Pancreas (tissue), 10 donors: ENCODE data around the gene PGAP6. TPM values are rescaled to one million over a fixed set of nuclear protein-coding genes. Genes with fewer than 3 reads are reported as not detected.

Source experiments
- ATAC-seq, 4 donors: fragments of 200-7000 bp; cut with Tn5 transposase; one replicate each; pipeline versions ENCODE4 v1.8.0 to v1.9.1; 2020; ENCODE audit warnings: mild to moderate bottlenecking in 4 of 4, moderate library complexity in 4 of 4
- DNase-seq, 6 donors: peaks; one replicate each; pipeline ENCODE4 v3.0.0-alpha.2; 2020
- FAIRE-seq: peaks from 2 replicates; lab custom pipeline; 2012; peaks lifted over from hg19 to GRCh38; lab: Jason Lieb, UNC
- H3K27ac ChIP-seq, 4 donors: fragments of 200-600 bp; sonication (generic); 1 replicate in 3 of 4; 2 replicates in 1 of 4; pipeline versions ENCODE4 v1.5.0 to v1.8.0; 2020
- H3K27me3 ChIP-seq, 4 donors: fragments of 200-600 bp; one replicate each; pipeline ENCODE4 v1.8.0; 2021
- H3K36me3 ChIP-seq, 3 donors: fragments of 200-600 bp; sonication (generic) in 1 of 3; one replicate each; pipeline versions ENCODE4 v1.5.0 to v1.8.0; 2020 to 2021
- H3K4me1 ChIP-seq, 3 donors: fragments of 200-600 bp; one replicate each; pipeline ENCODE4 v1.8.0; 2021
- H3K4me3 ChIP-seq, 4 donors: fragments of 200-600 bp; sonication (generic) in 2 of 4; one replicate each; pipeline versions ENCODE4 v1.5.0 to v1.8.0; 2020 to 2021
- H3K9me3 ChIP-seq, 4 donors: fragments of 200-600 bp; one replicate each; pipeline ENCODE4 v1.8.0; 2021
- WGBS, 2 donors: extraction: QIAGEN DNeasy Blood & Tissue Kit; methylation state at CpG; one replicate each; pipeline ENCODE4 v1.1.7; 2013; 5-methylcytosine and 5-hydroxymethylcytosine counted together
- intact Hi-C, 3 donors: fragments of 100-400 bp; cut with DNase I; formaldehyde crosslinking; loops; one replicate each; pipeline versions ENCODE4 v1.11.1 to v1.14.2; 2022
- polyA plus RNA-seq, 2 donors: library from polyadenylated mRNA; stranded (reverse); fragments of 200-250 nt; gene quantifications; one replicate each; pipeline ENCODE4 v1.2.3, GENCODE V29; 2013
- total RNA-seq, 6 donors: library from RNA; stranded (reverse); fragmentation: NEBNext Ultra II Directional in 4 of 6; extraction: Animal tissue kit (Norgen Biotek cat#: 25700) in 4 of 6; gene quantifications; one replicate each; pipeline versions ENCODE4 v1.2.1 to v1.2.4, GENCODE V29; 2021 to 2023
- TF ChIP-seq, protein P1 (sequence below), 4 donors: fragments of 200-600 bp; sonication (generic) in 3 of 4; IDR thresholded peaks; one replicate each; pipeline versions ENCODE4 v1.5.0 to v1.8.0; 2021; ENCODE audit warnings: antibody characterized with exemption in 4 of 4
- donor health status: healthy with polysubstance abuse.
- donor health status: DM: no; HTN: no; CAD: no; lungs with moderate emphysema.
- donor health status: DM: no; HTN: no; CAD: no.
- donor health status: control.
- donor health status: control.
- donor health status: Bipolar disorder and iron deficiency.
- donor health status: DM: yes; HTN: yes; CAD: no.
- donor health status: DM: no; HTN: no; CAD: no.
- donor health status: DM: no; HTN: no; CAD: no.
- donor health status: DM: yes; HTN: yes; CAD: no.

Gene PGAP6
- total and polyA plus RNA-seq, 8 donors, result 53.1 to 88.5 (median 61.5) TPM

DNA sequence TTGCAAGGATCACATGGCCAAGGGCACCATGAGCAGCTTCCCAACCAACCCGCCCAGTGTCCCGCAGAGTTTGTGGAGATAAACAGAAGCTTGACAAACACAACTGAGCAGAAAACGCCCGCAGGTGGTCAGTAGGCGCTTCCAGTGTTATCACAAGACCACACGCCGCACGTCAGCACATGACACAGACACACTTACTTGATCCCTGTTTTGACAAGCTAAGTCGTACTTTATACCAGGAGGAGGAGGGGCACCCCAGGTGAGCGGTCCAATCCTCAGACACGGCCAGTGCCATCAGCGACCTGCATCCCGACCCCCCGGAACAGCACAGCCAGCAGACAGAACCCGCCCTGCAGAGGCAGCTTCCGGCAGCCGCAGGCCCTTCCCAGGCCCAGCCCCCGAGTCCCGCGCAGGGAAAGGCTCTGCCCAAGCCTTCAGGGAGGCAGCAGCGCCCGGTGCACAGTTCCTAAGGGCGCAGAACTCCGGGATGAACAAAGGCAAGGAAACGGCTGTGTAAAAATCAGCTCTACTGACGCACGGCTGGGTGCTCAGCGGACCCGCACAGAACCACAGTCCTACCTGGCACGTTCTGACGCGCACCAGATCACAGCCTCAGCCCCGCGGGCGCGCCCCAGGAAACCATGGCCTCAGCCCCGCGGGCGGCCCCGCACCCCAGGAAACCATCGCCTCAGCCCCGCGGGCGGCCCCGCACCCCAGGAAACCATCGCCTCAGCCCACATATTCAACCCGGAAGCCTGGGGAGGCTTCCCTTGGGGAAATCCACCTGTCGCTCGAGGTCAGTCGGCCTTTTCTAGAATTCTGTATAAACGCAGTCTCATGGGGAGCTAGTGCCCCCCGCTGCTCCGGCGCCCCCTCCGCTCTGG is 57.1 kb downstream of the PGAP6 start:
- Histone ChIP-seq H3K36me3 (no peaks in the 10 kb centered on the region), H3K27ac (no peak overlapping the region), H3K27me3 (no peaks in the 10 kb centered on the region), H3K4me3 (no peak overlapping the region), H3K4me1 (peaks cover 0 to 8% (median 0%) of the 10 kb centered on the region in 3 donors), H3K9me3 (no peaks in the 10 kb centered on the region)
- no peak for ATAC-seq
- no peak for FAIRE-seq
- WGBS, 2 donors, result 82 to 84% methylated on average over 54 to 55 of the region's 55 CpGs
- intact Hi-C loops, result no loop called here
- DNase-seq, result no peak
- TF ChIP-seq, protein P1, sequence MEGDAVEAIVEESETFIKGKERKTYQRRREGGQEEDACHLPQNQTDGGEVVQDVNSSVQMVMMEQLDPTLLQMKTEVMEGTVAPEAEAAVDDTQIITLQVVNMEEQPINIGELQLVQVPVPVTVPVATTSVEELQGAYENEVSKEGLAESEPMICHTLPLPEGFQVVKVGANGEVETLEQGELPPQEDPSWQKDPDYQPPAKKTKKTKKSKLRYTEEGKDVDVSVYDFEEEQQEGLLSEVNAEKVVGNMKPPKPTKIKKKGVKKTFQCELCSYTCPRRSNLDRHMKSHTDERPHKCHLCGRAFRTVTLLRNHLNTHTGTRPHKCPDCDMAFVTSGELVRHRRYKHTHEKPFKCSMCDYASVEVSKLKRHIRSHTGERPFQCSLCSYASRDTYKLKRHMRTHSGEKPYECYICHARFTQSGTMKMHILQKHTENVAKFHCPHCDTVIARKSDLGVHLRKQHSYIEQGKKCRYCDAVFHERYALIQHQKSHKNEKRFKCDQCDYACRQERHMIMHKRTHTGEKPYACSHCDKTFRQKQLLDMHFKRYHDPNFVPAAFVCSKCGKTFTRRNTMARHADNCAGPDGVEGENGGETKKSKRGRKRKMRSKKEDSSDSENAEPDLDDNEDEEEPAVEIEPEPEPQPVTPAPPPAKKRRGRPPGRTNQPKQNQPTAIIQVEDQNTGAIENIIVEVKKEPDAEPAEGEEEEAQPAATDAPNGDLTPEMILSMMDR (IDR thresholded peaks at IDR 0.05), result no peak

DNA sequence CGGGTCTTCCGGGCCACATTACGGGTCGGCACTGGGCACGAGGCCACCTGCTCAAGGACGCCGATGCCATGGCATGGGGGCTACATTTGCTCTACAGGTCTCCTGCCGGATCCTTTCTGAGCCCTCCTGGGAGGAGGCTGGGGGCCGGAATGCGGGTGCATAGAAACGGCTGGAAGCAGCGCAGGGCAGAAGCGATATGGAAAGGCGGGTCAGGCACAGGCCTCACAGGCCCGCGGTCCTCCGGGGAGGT is 57.7 kb downstream of the PGAP6 start:
- H3K27ac ChIP-seq, result no peak overlapping the region
- ATAC-seq (no peak), DNase-seq (no peak), FAIRE-seq (no peak)
- TF ChIP-seq, protein P1 (IDR thresholded peaks at IDR 0.05), result no peak
- no peak overlapping the region for H3K4me3 ChIP-seq
- intact Hi-C loops, result no loop called here
- WGBS, 2 donors, result 88 to 90% methylated on average over 17 of the region's 17 CpGs
- peaks cover 0 to 8% (median 0%) of the 10 kb centered on the region in 3 donors for H3K4me1 ChIP-seq
- no peaks in the 10 kb centered on the region for H3K9me3 ChIP-seq
- H3K27me3 ChIP-seq, result no peaks in the 10 kb centered on the region
- H3K36me3 ChIP-seq, result no peaks in the 10 kb centered on the region

DNA sequence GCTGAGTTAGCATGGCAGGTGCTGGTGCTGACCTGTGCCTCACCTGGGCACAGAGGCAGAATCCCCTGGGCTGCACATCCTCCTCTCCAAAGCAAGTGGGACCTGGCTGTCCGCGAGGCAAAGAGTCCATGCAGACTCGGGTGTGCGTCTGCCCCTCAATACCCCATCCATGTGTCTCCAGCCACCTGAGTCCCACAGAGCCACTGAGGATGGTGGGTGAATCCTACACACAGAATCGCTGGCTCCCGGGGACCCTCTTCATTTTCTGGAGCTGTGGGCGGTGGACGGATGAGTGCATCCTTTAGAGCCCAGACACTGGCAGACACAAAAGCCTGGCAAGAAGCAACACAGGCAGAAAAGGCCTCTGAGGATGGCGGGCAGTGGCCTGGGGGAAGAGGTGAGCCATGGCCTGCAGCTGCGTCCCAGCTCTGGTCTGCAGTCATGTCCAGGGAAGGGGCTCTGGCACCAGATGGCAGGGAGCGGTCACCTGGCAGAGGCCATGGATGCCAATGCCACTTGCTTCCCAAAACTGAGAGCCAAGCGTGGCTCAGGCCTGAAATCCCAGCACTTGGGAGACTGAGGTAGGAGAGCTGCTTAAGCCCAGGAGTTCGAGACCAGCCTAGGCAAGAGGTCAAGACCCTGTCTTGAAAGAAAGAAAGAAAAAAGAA is 59.2 kb downstream of the PGAP6 start:
- FAIRE-seq (no peak), DNase-seq (no peak)

DNA sequence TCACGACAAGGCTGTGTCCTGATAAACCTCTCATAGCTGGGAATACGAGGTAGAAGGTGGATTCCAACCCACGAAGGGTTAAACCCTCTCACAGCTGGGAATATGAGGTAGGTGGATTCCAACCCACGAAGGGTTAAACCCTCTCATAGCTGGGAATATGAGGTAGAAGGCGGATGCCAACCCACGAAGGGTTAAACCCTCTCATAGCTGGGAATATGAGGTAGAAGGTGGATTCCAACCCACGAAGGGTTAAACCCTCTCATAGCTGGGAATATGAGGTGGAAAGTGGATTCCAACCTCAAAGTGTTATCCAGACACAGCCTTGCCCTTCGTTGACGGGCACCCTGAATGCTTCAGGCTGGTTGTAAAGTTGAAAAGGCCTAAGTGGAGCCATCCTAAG is 60.2 kb downstream of the PGAP6 start:
- WGBS, 2 donors, result 69 to 70% methylated on average over 9 of the region's 9 CpGs
- FAIRE-seq (no peak), DNase-seq (no peak), ATAC-seq (no peak)
- intact Hi-C loops, result no loop called here
- H3K4me3 ChIP-seq, result no peak overlapping the region
- H3K27ac ChIP-seq, result no peak overlapping the region
- peaks cover 0 to 5% (median 0%) of the 10 kb centered on the region in 3 donors for H3K36me3 ChIP-seq
- no peaks in the 10 kb centered on the region for H3K9me3 ChIP-seq
- TF ChIP-seq, protein P1 (IDR thresholded peaks at IDR 0.05), result no peak
- H3K4me1 ChIP-seq, result no peaks in the 10 kb centered on the region
- H3K27me3 ChIP-seq, result no peaks in the 10 kb centered on the region

More for the DNA sequence above, 59.2 kb downstream of the PGAP6 start:
- Histone ChIP-seq H3K27ac (no peak overlapping the region), H3K4me1 (peaks cover 0 to 3% (median 0%) of the 10 kb centered on the region in 3 donors), H3K36me3 (peaks cover 0 to 5% (median 0%) of the 10 kb centered on the region in 3 donors), H3K27me3 (no peaks in the 10 kb centered on the region), H3K4me3 (no peak overlapping the region), H3K9me3 (no peaks in the 10 kb centered on the region)
- ATAC-seq, result no peak
- intact Hi-C loops, result no loop called here
- TF ChIP-seq, protein P1 (IDR thresholded peaks at IDR 0.05), result no peak
- WGBS, 2 donors, result 91 to 94% methylated on average over 13 of the region's 13 CpGs

Other genes with a start within 250 kb of the PGAP6 start
- 10 to 100 TPM in 5 of 6 donors, 1 to 10 TPM in 1; 8.6 to 16.4 (median 13.3) TPM for gene NPRL3, start 243.3 kb downstream of the PGAP6 start, total RNA-seq
- 10 to 100 TPM; 18.9 to 25.2 TPM for gene NPRL3, start 243.3 kb downstream of the PGAP6 start, polyA plus RNA-seq
- under 1 TPM in 1 of 6 donors, not detected in 5; 0.35 TPM for gene HBZ, start 229.3 kb downstream of the PGAP6 start, total RNA-seq
- not detected for gene HBZ, start 229.3 kb downstream of the PGAP6 start, polyA plus RNA-seq
- not detected for gene HBM, start 216.0 kb downstream of the PGAP6 start, total RNA-seq
- gene HBM, start 216.0 kb downstream of the PGAP6 start, polyA plus RNA-seq, result not detected
- 10 to 100 TPM in 2 of 6 donors, 1 to 10 TPM in 4; 1.1 to 39.5 (median 3.7) TPM for gene HBA2, start 209.1 kb downstream of the PGAP6 start, total RNA-seq
- gene HBA2, start 209.1 kb downstream of the PGAP6 start, polyA plus RNA-seq, result 1 to 10 TPM; 3.7 to 6.1 TPM
- 10 to 100 TPM in 3 of 6 donors, 1 to 10 TPM in 3; 1.9 to 51.7 (median 7.0) TPM for gene HBA1, start 205.3 kb downstream of the PGAP6 start, total RNA-seq
- 1 to 10 TPM in 1 of 2 donors, under 1 TPM in 1; 0.85 to 4.2 TPM for gene HBA1, start 205.3 kb downstream of the PGAP6 start, polyA plus RNA-seq
- gene HBQ1, start 201.5 kb downstream of the PGAP6 start, total RNA-seq, result under 1 TPM in 1 of 6 donors, not detected in 5; 0.32 TPM
- not detected for gene HBQ1, start 201.5 kb downstream of the PGAP6 start, polyA plus RNA-seq
- 10 to 100 TPM; 20.6 to 54.4 (median 31.8) TPM for gene LUC7L, start 152.5 kb downstream of the PGAP6 start, total RNA-seq
- 100 to 1,000 TPM; 273 to 333 TPM for gene LUC7L, start 152.5 kb downstream of the PGAP6 start, polyA plus RNA-seq
- 10 to 100 TPM; 34.2 to 51.2 (median 39.7) TPM for gene FAM234A, start 147.2 kb downstream of the PGAP6 start, total RNA-seq
- gene FAM234A, start 147.2 kb downstream of the PGAP6 start, polyA plus RNA-seq, result 10 to 100 TPM; 39.1 to 49.7 TPM
- gene RGS11, start 106.0 kb downstream of the PGAP6 start, total RNA-seq, result 10 to 100 TPM in 1 of 6 donors, 1 to 10 TPM in 5; 4.5 to 14.0 (median 8.0) TPM
- gene RGS11, start 106.0 kb downstream of the PGAP6 start, polyA plus RNA-seq, result 10 to 100 TPM; 42.9 to 47.2 TPM
- 10 to 100 TPM in 5 of 6 donors, 1 to 10 TPM in 1; 5.6 to 62.8 (median 50.7) TPM for gene ARHGDIG, start 101.4 kb downstream of the PGAP6 start, total RNA-seq
- gene ARHGDIG, start 101.4 kb downstream of the PGAP6 start, polyA plus RNA-seq, result 100 to 1,000 TPM in 1 of 2 donors, 10 to 100 TPM in 1; 35.6 to 165 TPM
- 1,000 to 10,000 TPM in 3 of 6 donors, 100 to 1,000 TPM in 2, 10 to 100 TPM in 1; 13.0 to 1,352 (median 889) TPM for gene PDIA2, start 98.8 kb downstream of the PGAP6 start, total RNA-seq
- gene PDIA2, start 98.8 kb downstream of the PGAP6 start, polyA plus RNA-seq, result 1,000 to 10,000 TPM; 1,758 to 3,084 TPM
- gene AXIN1, start 29.3 kb downstream of the PGAP6 start, total RNA-seq, result 10 to 100 TPM in 3 of 6 donors, 1 to 10 TPM in 3; 8.0 to 13.6 (median 9.6) TPM
- gene AXIN1, start 29.3 kb downstream of the PGAP6 start, polyA plus RNA-seq, result 10 to 100 TPM; 12.3 to 12.8 TPM
- gene MRPL28, start 11.4 kb downstream of the PGAP6 start, total RNA-seq, result 10 to 100 TPM in 5 of 6 donors, 1 to 10 TPM in 1; 9.2 to 22.0 (median 18.6) TPM
- 10 to 100 TPM; 58.1 to 65.4 TPM for gene MRPL28, start 11.4 kb downstream of the PGAP6 start, polyA plus RNA-seq
- gene NME4, start 15.2 kb upstream of the PGAP6 start, total RNA-seq, result 10 to 100 TPM; 11.0 to 32.5 (median 20.8) TPM
- 10 to 100 TPM; 48.4 to 68.6 TPM for gene NME4, start 15.2 kb upstream of the PGAP6 start, polyA plus RNA-seq
- gene DECR2, start 19.9 kb upstream of the PGAP6 start, total RNA-seq, result 10 to 100 TPM in 5 of 6 donors, 1 to 10 TPM in 1; 9.2 to 21.4 (median 15.6) TPM
- 10 to 100 TPM; 48.8 to 68.0 TPM for gene DECR2, start 19.9 kb upstream of the PGAP6 start, polyA plus RNA-seq
- 10 to 100 TPM; 22.0 to 41.3 (median 29.7) TPM for gene RAB11FIP3, start 43.7 kb upstream of the PGAP6 start, total RNA-seq
- gene RAB11FIP3, start 43.7 kb upstream of the PGAP6 start, polyA plus RNA-seq, result 10 to 100 TPM; 42.4 to 67.4 TPM
- gene CAPN15, start 145.7 kb upstream of the PGAP6 start, total RNA-seq, result 10 to 100 TPM; 25.4 to 53.6 (median 37.2) TPM
- 10 to 100 TPM; 48.3 to 75.7 TPM for gene CAPN15, start 145.7 kb upstream of the PGAP6 start, polyA plus RNA-seq
- gene PRR35, start 178.4 kb upstream of the PGAP6 start, total RNA-seq, result 1 to 10 TPM in 1 of 6 donors, under 1 TPM in 5; 0.09 to 1.0 (median 0.70) TPM
- under 1 TPM; 0.38 to 0.72 TPM for gene PRR35, start 178.4 kb upstream of the PGAP6 start, polyA plus RNA-seq
- gene NHLRC4, start 185.0 kb upstream of the PGAP6 start, total RNA-seq, result under 1 TPM in 4 of 6 donors, not detected in 2; 0.08 to 0.28 (median 0.14) TPM
- under 1 TPM; 0.05 to 0.27 TPM for gene NHLRC4, start 185.0 kb upstream of the PGAP6 start, polyA plus RNA-seq
- 10 to 100 TPM; 29.7 to 48.4 (median 40.0) TPM for gene PIGQ, start 188.0 kb upstream of the PGAP6 start, total RNA-seq
- gene PIGQ, start 188.0 kb upstream of the PGAP6 start, polyA plus RNA-seq, result 100 to 1,000 TPM in 1 of 2 donors, 10 to 100 TPM in 1; 79.5 to 165 TPM
- gene RAB40C, start 208.1 kb upstream of the PGAP6 start, total RNA-seq, result 10 to 100 TPM; 19.4 to 42.4 (median 30.6) TPM
- gene RAB40C, start 208.1 kb upstream of the PGAP6 start, polyA plus RNA-seq, result 10 to 100 TPM; 47.0 to 71.4 TPM
- 1 to 10 TPM in 3 of 6 donors, under 1 TPM in 3; 0.75 to 2.0 (median 1.2) TPM for gene WFIKKN1, start 249.0 kb upstream of the PGAP6 start, total RNA-seq
- gene WFIKKN1, start 249.0 kb upstream of the PGAP6 start, polyA plus RNA-seq, result 10 to 100 TPM in 1 of 2 donors, 1 to 10 TPM in 1; 2.6 to 13.8 TPM